ENCODE results near the gene TMEM82.

The TMEM82 gene

DNA sequence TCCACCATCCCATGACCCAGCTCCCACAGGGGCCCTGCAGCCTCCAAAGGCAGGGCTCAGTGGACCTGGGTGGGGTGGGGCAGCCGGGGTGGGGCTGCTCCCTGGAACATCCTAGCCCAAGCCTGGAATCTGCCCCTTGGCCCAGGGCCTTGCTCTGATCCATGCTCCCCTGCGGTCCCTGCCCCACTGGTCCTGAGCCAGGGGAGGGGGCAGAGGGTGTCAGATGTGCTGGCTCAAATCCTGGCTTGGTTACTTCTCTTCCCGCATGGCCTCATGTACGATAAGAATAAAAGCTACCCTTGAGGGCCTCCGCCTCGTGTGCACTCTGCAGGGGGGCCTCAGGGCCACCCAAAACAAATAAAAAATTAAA is 5.4 kb upstream of the TMEM82 start:
- DNase-seq: no peak

DNA sequence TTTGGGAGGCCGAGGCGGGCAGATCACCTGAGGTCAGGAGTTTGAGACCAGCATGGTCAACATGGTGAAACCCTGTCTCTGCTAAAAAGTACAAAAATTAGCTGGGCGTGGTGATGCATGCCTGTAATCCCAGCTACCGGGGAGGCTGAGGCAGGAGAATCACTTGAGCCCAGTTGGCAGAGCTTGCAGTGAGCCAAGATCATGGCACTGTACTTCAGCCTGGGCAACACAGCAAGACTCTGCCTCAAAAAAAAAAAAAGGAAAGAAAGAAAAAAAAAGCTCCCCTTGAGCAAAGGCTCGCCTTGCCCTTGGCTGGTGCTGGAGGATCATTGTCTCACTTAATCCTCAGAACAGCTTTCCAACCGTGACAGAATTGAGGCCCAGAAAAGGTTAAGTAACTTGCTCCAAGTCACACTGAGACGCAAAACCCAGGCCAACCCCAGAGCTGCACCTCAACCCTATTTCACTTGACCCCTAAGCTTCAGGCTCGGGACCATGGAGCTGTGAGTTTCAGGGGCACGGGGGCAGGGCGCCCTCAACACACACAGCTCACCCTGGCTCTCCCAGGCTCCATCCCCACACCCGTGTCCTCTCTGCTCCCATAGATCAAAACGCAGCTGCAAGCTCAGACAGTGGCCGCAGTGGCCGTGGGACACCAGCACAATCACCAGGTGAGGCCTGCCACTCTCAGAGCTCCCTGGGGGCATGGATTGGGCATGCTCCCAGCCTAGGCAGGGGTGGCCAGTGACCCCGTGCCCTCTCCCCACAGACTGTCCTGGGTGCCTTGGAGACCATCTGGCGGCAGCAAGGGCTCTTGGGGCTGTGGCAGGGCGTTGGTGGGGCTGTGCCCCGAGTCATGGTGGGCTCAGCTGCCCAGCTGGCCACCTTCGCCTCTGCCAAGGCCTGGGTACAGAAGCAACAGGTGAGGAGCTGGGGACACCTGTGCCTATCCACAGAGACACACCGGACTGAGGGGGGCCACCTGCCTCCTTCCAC is 4.7 kb upstream of the TMEM82 start:
- DNase-seq: no peak

DNA sequence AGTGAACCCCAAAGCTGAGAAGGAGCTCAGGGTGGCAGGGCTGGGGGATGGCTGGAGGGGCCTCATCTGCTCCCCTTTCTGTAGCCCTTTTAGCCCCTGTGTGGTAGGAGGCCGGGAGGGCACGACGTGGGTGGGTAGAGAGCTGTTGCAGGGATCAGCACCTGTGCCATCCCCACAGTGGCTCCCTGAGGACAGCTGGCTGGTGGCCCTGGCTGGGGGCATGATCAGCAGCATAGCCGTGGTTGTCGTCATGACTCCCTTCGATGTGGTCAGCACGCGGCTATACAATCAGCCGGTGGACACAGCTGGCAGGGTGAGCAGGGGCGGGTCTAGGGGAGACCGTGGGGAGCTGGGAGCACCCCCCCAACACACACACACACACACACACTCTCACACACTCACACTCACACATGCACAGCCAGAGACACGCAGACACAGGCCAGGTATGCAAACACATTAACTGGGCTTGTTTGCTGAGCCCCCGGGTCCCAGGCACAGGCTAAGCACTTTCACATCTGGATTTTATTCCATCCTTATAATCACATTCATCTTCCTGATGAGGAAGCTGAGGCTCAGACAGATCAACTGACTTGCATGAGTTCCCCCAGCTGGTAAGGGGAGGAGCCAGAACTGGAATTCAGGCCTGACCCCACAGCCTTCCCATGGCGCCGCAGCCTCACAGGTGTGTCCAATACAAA is 3.7 kb upstream of the TMEM82 start:
- DNase-seq: no peak

DNA sequence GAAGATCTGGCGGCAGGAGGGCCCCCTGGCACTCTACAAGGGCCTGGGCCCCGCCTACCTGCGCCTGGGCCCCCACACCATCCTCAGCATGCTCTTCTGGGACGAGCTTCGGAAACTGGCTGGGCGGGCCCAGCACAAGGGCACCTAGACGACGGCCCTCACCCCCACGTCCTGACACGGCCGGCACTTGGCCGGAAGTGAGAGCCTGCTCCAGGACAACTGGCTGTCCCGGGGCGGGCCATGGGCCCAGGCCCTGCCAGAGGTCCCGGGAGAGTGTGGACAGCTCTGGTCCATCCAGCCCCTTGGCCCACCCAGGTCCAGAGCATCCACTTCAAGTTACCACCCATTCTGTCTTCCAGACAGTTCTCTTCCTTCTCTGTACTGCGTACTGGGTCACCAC is 3.0 kb upstream of the TMEM82 start:
- DNase-seq: no peak

DNA sequence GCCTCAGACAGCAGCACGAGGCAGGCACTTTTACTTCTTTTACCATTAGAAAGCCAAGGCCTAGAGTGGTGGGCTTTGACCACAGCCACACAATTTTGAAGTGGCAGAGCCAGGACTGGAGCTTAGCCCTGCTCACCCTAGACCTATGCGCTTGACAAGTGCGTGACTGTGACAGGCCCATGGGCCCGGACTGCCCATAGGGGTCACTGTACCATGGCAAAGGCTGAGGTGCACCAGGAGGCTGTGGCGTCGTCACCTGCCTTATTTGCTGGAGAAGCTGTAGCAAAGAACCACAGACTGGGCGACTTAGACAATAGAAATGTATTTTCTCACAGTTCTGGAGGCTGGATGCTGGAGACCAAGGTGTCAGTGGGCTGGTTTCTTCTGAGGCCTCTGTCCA is 2.6 kb upstream of the TMEM82 start:
- no peak for DNase-seq

DNA sequence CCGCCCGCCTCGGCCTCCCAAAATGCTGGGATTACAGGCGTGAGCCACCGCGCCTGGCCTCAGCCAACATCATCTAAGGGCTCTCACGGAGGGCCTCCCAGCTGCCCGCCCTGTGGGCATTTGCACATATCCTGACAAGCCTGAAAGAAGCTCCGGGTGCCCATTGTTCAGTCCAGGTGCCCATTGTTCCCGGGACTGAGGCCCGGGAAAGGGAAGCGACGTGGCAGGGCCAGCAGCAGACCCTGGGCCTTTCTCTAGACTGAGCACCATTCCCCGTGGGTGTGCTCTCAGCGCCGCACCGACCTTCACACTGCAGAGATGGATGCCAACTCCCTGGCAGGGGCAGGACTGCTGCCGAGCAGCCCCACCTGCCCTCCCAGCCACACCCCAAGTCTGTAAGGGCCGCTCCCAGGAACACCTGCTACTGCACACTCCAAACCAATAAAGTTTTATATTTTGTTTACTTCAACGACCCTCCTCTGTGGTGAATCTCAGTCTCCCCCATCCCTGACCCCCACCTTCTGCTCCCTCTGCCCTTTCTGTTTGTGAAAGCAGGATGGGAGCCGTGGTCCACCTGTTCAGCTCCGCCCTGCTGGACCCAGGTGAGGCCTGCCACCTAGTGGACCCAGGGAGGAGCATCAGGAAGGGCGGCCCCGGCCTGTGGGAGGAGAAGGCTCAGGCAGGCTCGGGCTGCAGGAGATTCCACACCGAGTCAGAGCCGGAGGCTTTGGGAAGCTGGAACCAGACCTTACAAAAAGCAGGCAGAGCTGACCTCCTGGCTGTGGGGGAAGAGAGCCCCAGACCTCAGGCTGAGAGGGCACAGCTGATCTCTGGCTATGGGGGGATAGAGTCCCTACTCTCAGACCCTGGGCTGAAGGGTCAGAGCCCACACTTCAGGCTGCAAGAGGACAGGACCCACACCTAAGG is 1.1 kb upstream of the TMEM82 start:
- DNase-seq: no peak

DNA sequence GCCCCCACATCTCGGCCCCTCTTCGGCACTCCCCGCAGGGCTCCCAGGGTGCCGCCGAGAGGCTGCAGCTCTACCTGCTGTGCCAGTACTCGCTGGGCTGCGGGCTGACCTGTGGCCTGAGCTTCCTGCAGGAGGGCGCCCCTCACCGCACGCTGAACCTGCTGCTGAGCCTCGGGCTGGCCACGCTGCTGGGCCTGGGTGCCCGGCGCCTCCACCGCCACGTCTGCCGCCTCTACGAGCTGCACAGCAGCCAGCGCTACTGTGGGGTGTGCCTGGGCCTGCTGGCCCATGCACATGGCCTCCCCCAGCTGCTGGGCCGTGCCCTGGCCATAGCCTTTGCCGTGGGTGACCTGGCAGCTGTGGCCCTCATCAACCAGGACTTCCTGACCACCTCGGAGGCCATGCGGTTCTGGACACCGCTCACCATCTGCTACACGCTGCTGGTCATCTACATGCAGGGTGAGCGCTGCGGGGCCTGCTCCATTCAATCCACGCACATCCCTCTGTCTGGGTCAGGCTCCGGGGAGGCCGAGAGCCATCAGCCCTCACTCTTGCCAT is 1.9 kb downstream of the TMEM82 start:
- DNase-seq: no peak

DNA sequence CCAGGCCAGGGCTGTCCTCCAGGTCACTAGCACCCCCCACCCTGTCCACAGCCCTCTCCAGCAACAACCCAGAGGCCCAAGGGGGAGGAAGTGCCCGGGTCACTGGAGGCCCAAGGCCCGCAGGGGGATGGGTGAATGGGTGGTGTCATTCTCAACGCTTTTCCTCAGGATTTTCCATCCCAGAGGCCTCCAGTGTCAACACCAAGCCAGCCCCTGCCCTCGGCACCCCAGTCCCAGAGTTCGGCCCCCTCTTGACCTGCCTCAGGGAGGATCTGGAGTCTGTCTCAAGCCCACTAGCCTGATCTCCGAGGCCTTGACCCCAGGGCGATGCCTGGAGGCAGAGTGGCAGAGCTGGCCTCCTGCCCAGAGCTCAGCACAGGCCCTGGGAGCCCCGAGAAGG is 5.1 kb downstream of the TMEM82 start:
- no peak for DNase-seq

DNA sequence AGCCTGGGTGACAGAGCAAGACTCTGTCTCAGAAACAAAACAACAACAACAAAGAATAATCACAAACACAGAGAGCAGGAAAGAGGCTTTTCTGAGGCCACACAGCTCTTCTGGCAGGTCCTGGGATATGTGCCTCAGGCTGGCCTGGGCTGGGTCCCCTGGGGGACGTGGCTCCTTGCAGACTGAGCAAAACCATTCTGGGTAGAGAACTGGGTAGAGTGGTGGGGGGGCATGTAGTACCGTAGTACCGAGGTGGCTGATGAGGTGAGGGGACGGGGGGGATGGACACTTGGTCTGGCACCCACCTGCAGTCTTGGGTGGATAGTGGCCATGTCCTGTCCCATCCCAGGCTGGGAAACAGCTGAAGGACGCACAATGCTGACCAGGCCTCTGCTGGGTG is 6.0 kb downstream of the TMEM82 start:
- DNase-seq: no peak

DNA sequence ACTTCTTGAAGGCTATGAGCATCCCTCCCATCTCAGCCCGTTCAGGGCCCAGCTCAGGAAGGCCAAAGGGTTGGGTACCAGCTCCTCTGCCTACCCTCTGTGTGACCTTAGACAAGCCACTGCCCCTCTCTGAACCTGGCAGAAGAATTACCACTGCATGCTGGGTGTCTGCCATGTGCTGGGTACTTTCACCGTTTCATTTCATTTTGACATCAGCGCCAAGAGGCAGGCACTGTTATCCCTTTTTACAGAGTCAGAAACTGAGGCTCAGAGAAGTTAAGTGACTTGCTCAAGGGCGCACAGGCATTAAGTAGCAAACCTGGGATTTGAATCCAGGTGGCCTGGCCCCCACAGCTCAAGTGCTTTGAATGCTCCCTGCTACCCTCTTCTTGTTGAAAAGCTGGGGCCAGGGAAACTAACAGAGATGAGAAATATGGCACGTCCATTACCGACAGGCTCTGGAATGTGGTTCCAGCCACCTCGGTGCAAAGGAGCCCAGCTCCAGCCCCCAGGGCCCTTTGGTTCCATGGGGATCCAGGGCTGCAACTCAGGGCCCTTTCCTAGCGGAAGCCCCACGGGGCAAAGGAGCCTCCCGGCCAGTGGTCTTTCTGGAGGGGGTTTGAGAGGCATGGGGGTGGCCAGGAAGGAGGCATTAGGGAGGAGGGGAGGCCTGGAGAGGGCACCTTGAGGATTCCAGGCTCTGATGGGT is 6.5 kb downstream of the TMEM82 start:
- no peak for DNase-seq

DNA sequence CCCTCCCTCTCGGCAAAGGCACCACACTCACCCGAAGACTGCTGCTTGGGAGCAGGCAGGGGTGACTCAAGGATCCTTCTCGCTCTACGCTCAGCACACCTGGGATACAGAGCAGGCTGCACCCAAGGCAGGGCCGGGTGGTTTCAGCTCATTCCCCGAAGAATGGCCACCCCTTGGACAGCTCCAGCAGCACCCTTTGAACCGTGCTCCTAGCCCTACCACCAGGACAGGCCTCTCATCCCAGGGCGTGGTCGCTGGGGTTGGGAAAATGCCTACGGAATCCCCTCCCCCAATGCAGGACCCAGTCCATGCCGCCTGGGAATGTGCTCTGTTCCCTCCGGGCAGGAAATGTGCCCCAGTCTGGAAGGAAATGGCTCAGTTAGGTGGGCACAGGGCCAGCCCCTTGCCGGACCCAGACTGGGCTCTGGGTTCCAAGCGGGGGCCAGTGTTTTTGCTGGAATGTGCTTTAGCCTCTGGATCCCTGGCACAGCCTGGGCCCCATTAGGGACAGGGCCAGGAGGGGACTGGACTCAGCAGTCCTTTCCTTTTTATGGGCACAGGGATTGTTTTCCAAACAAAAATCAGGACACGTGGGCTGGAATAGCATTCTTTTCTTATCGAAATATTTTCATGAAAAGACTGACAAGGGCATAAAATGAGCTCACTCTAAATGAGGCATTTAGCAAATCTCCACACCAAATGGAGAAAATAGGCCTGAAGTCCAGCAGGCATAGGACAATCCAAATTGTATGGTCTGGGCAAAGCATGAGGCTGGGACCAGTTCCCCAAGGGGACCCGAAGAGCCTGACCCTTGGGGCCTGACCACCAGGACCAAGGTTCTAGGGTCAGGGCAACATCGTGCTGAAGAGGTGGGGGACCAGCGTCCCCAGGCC is 7.3 kb downstream of the TMEM82 start:
- DNase-seq: no peak

DNA sequence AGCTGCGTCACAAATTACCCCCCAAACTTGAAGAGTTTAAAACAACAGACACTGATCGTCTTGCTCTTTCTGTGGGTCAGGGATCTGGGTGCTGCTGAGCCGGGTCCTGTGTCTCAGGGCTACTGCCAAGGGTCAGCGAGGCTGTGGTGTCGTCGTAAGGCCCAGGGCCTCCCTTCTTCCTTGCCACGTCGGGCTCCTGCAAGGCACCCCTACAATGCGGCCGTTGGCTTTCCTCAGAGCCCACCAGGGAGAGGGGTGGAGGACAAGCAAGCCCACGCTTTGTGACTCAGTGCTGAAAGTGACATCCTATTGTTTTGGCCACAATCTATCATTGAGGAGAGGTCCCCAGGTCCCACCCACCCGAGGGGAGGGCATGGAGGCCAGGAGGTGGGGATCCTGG is 8.6 kb downstream of the TMEM82 start:
- DNase-seq: no peak

DNA sequence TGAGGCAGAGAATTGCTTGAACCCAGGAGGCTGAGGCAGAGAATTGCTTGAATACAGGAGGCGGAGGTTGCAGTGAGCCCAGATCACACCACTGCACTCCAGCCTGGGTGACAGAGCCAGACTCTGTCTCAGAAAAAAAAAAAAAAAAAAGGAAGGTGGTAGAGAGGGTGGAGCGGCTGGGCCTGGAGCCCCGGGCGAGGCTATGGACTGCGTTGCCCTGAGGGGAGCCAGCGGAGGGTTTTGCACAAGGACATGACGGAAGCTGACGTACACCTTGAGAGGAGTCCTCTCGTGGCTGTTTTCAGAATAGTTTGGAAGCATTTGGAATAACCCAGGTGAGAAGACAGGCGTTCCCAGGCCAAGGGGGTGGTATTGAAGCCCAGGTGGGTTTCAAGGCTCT is 9.4 kb downstream of the TMEM82 start:
- DNase-seq: no peak

DNA sequence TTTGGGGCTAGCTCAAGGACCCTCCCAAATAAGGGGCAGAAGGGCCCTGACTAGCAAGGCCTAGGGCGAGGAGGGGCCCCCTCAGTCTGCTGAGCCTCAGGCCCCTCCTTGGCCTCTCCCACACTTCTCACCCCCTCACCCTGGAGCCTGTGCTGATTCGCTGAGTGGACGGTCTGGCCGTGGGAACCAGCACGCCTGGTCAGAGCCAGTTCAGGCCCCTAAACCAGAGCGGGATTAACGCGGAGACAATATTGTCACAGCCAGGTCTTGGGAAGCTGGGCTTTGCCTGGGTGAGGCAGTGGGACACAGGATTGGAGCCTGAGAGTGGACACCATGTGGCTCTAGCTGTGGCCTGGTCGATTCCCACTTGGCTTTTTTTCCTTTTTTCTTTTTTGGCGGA is 11.5 kb downstream of the TMEM82 start:
- DNase-seq: no peak

DNA sequence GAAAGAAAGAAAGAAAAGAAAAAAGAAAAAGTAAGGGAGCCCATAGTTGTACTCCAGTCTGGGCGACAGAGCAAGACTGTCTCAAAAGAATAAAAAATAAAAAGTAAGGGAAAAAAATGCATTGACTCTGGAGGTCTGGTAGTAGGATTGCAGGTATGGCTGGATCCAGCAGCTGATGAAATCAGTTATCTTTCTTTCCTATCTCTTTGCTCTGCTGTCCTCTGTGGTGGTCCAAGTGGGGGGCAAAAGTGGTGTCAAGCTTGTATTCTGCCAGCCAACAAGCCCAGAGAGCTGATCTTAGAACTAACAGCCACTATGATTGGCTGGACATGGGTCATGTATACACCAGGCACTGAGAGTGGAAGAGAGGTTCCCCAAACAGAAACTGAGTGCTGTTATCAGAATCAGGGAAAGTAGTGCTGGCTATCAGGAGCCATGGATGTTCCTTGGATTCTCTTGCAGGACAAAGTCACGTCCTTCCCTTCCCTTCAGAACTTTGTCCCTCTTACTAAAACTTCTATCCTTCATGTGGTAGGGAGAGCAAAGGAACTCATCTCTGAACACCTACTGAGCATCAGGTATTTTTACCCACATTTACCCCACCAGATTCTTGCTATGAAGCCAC is 12.8 kb downstream of the TMEM82 start:
- no peak for DNase-seq

DNA sequence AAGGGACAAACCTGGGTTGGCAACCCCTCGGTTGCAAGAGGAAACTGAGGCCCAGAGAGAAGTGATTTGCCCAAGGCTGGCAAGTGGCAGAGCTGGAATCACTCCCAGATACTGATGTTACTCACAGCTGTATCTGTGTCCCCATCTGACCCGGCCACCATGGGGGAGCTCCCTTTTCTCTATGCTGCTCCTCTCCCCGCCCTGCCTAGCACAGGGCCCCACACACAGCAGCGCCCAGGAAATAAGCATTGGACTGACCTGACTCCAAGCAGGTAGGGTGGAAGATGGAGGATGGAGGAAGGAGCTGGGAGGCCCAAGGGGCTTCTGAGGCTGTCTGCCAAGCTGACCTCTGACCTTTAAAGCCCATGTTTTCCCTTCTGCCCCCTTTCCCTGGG is 13.3 kb downstream of the TMEM82 start:
- no peak for DNase-seq

DNA sequence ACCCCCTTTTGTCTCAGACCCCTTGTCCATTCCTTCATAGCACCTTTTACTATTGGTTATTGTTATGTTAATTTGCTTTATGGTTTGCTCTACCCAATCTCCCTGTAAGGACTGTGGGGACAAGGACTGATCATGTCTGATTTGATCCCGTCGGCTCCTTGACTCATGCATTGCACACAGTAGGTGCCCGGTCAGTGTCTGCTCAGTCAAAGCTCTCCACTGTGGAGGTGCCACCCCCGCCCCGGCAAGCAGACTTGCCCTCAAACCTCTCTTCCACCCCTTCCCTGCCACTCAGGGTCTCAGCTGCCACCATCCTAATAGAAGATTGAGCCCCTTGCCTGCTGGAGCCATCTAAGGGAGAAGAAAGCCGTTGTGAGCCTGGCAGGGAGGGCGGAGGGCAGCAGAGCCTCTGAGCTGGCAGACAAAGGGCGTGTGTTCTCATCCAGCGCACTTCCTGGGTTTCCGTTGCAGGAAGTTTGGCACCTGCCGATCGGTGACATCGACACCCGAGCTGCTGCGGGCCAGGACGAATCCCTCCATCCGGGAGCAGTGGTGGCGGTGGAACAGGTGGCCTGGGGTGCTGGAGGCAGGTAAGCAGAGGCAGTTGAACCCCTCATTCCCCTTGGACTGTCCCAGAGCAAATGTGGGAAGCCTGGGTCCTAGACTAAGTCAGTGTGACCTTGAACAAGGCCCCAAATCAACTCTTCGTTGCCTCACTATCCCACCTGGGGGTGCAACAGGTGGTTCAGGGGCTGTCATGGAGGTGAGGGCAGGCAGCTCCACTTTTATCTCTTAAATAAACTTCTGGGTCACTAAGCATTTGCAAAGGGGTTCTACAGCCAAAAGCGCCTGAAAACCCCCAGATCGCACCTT is 14.1 kb downstream of the TMEM82 start:
- DNase-seq: no peak

DNA sequence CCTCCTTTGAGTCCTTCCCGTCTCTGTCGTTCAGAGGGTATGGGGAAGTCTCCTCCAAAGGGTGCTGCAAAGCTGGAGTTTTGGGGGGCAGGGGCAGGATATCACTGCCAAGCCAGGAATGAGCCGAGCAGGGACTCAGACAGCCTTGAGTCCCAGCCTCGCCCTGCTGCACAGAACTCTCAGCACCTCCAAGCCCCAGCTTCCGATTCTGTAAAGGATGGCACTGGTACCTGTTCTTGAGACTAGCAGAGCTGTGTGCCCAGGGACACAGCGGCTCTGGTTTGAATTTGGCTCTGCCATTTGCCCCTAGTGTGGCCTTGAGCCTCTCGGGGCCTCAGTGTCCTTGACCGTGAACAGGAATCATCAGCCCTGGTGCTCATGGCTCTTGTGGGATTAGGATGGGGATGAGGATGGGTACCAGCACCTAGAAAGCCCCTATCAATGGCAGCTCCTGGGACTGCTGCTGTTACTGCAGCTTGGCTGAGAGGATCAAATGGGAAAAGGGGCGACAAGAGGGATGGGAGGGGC is 14.8 kb downstream of the TMEM82 start:
- DNase-seq: no peak

DNA sequence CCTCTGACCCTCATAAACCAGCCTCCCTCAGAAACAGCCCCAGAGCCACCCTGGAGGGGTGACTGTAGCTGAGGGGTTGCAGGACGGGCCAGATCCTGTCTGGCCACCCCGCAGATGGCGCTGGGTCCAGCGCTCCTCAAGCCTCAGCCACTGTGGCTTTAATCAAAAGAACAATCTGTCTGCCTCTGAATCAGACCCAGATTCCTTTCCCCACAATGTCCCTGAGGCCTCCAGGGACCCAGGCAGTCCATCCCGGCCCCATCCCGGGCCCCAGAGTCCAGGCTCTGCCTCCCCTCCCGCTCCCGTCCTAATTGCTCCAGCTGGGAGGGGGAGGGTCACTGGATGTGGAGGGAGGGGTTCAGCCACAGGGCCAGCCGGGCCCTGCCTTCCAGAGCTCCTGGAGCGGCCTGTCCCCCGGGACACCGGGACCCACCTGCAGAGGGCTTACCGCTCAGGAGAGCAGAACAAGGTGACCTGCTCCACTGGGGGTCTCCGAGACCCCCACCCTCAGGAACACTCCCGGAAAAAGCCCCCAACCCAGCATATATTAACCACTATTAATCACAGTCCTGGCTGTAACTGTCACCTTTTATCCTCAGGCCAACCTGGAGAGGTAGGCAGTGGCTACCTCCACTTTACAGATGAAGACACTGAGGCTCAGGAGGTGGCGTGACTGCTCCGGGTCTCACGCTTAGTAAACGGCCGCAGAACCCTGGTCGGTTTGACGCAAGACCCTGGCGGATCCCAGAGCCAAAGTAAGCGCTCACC is 15.5 kb downstream of the TMEM82 start:
- DNase-seq: no peak
